MM.1S (cell line): Measurements from ENCODE around the gene SCGB1C2.

Source experiments
- DNase-seq: peaks from one replicate; pipeline ENCODE4 v3.0.0-alpha.2; 2015
- H2AFZ ChIP-seq: fragments of 300-600 bp; sonication (generic); 2 replicates; pipeline ENCODE4 v1.6.0; 2016; ENCODE audit warnings: antibody characterized with exemption, low read length
- H3F3A ChIP-seq: fragments of 300-600 bp; sonication (generic); 2 replicates; pipeline ENCODE4 v1.6.1; 2016; ENCODE audit warnings: mild to moderate bottlenecking, antibody characterized with exemption, low read length, moderate library complexity, mixed read lengths; ENCODE audit not compliant: insufficient read depth
- H3K27ac ChIP-seq: fragments of 300-600 bp; sonication (generic); 2 replicates; pipeline ENCODE4 v1.5.1; 2016; ENCODE audit warnings: mild to moderate bottlenecking, low read length
- H3K27me3 ChIP-seq: fragments of 300-600 bp; sonication (generic); replicated peaks from 2 replicates; pipeline ENCODE4 v1.6.0; 2016; ENCODE audit warnings: low read length; ENCODE audit not compliant: insufficient read depth
- H3K36me3 ChIP-seq: fragments of 300-600 bp; sonication (generic); replicated peaks from 2 replicates; pipeline ENCODE4 v1.6.1; 2016; ENCODE audit warnings: mild to moderate bottlenecking, low read length, mixed read lengths; ENCODE audit not compliant: insufficient read depth
- H3K4me1 ChIP-seq: fragments of 300-600 bp; sonication (generic); 2 replicates; pipeline ENCODE4 v1.6.1; 2016; ENCODE audit warnings: low read length, mixed read lengths
- H3K4me2 ChIP-seq: fragments of 300-600 bp; sonication (generic); 2 replicates; pipeline ENCODE4 v1.6.0; 2016; ENCODE audit warnings: low read depth, low read length
- H3K4me3 ChIP-seq: fragments of 300-600 bp; sonication (generic); 2 replicates; pipeline ENCODE4 v1.5.1; 2016; ENCODE audit warnings: low read length, mixed read lengths
- H3K79me2 ChIP-seq: fragments of 300-600 bp; sonication (generic); 2 replicates; pipeline ENCODE4 v1.6.1; 2016; ENCODE audit warnings: mixed run types, low read length, mixed read lengths
- H3K9ac ChIP-seq: fragments of 300-600 bp; sonication (generic); 2 replicates; pipeline ENCODE4 v1.6.1; 2016; ENCODE audit warnings: low read length, mixed read lengths
- H3K9me2 ChIP-seq: fragments of 300-600 bp; sonication (generic); replicated peaks from 2 replicates; pipeline ENCODE4 v1.6.1; 2016; ENCODE audit warnings: mild to moderate bottlenecking, low read length, mixed read lengths; ENCODE audit not compliant: insufficient read depth
- H3K9me3 ChIP-seq: fragments of 300-600 bp; sonication (generic); replicated peaks from 2 replicates; pipeline ENCODE4 v1.6.1; 2016; ENCODE audit warnings: mild to moderate bottlenecking, low read length, mixed read lengths; ENCODE audit not compliant: insufficient read depth
- H4K20me1 ChIP-seq: fragments of 300-600 bp; sonication (generic); 2 replicates; pipeline ENCODE4 v1.6.1; 2016; ENCODE audit warnings: mild to moderate bottlenecking, low read length, moderate library complexity, mixed read lengths; ENCODE audit not compliant: insufficient read depth
- CTCF ChIP-seq: fragments of 300-600 bp; sonication (generic); IDR thresholded peaks from 2 replicates; pipeline ENCODE4 v1.5.1; 2016; ENCODE audit warnings: antibody characterized with exemption, low read length, mixed read lengths
- EZH2 ChIP-seq: fragments of 300-600 bp; sonication (generic); optimal IDR thresholded peaks from 2 replicates; pipeline ENCODE3; 2017; ENCODE audit warnings: low read depth, mild to moderate bottlenecking, antibody characterized with exemption, low read length, mixed read lengths
- EZH2phosphoT487 ChIP-seq: fragments of 300-600 bp; sonication (generic); IDR thresholded peaks from 2 replicates; pipeline ENCODE4 v1.6.1; 2018; ENCODE audit warnings: antibody characterized with exemption, low read length

The SCGB1C2 gene

GRCh38 chr17:145671-146541 is 8.5 kb downstream of the SCGB1C2 start:
- Histone ChIP-seq H3K9me3 (no peaks in the 10 kb centered on the region), H2AFZ (no peak overlapping the region), H3K79me2 (no peaks in the 10 kb centered on the region), H3K9me2 (no peaks in the 10 kb centered on the region), H3K4me3 (no peak overlapping the region), H3F3A (no peaks in the 10 kb centered on the region), H3K27ac (no peak overlapping the region), H4K20me1 (no peaks in the 10 kb centered on the region), H3K4me2 (no peak overlapping the region), H3K27me3 (peaks cover 68% of the 10 kb centered on the region), H3K4me1 (no peaks in the 10 kb centered on the region), H3K36me3 (no peaks in the 10 kb centered on the region), H3K9ac (no peak overlapping the region)
- no peak for DNase-seq
- TF ChIP-seq CTCF (no peak), EZH2 (no peak), EZH2phosphoT487 (no peak)

- no peaks in the 10 kb centered on the region for H3K9me2 ChIP-seq
- H3K4me3 ChIP-seq, result no peak overlapping the region
- H3K27me3 ChIP-seq, result peaks cover 74% of the 10 kb centered on the region
- no peaks in the 10 kb centered on the region for H3K9me3 ChIP-seq
- no peak for TF ChIP-seq EZH2
- no peak for TF ChIP-seq CTCF
- TF ChIP-seq EZH2phosphoT487, result no peak
- no peaks in the 10 kb centered on the region for H3K4me1 ChIP-seq
- H3K79me2 ChIP-seq, result no peaks in the 10 kb centered on the region
- no peak overlapping the region for H3K9ac ChIP-seq
- no peaks in the 10 kb centered on the region for H3K36me3 ChIP-seq
- H4K20me1 ChIP-seq, result no peaks in the 10 kb centered on the region
- H3K4me2 ChIP-seq, result no peak overlapping the region
- H3F3A ChIP-seq, result no peaks in the 10 kb centered on the region
- DNase-seq, result no peak
- no peak overlapping the region for H3K27ac ChIP-seq
- no peak overlapping the region for H2AFZ ChIP-seq
Measured at GRCh38 chr17:146546-146945, 9.2 kb downstream of the SCGB1C2 start.

GRCh38 chr17:146983-147761 is 9.8 kb downstream of the SCGB1C2 start:
- H3K27me3 ChIP-seq, result peaks cover 80% of the 10 kb centered on the region
- H3K9ac ChIP-seq, result no peak overlapping the region
- no peaks in the 10 kb centered on the region for H3F3A ChIP-seq
- H3K9me3 ChIP-seq, result no peaks in the 10 kb centered on the region
- H3K36me3 ChIP-seq, result no peaks in the 10 kb centered on the region
- TF ChIP-seq EZH2 (no peak), EZH2phosphoT487 (no peak), CTCF (no peak)
- no peaks in the 10 kb centered on the region for H4K20me1 ChIP-seq
- H3K79me2 ChIP-seq, result no peaks in the 10 kb centered on the region
- no peak overlapping the region for H3K4me3 ChIP-seq
- no peaks in the 10 kb centered on the region for H3K9me2 ChIP-seq
- no peak overlapping the region for H3K27ac ChIP-seq
- no peak overlapping the region for H2AFZ ChIP-seq
- no peak for DNase-seq
- no peaks in the 10 kb centered on the region for H3K4me1 ChIP-seq
- H3K4me2 ChIP-seq, result no peak overlapping the region
